Activated B cell treated with CpG ODN at 0.5 μM for 24 hours (primary cell): ENCODE results near the gene ARHGAP32. TPM values are rescaled to one million over a fixed set of nuclear protein-coding genes. Genes with fewer than 3 reads are reported as not detected.

Source experiments
- ATAC-seq: fragments of 200-7000 bp; cut with Tn5 transposase; one replicate; pipeline ENCODE4 v1.10.0; 2021; ENCODE audit warnings: low read depth, mild to moderate bottlenecking, moderate library complexity
- CTCF ChIA-PET: fragments of 350-600 bp; sonication (Branson Sonifier 250); formaldehyde crosslinking; loops from one replicate; lab custom pipeline; 2021; ENCODE audit warnings: antibody characterized with exemption; lab: Charles Lee
- POLR2A ChIA-PET: fragments of 350-600 bp; sonication (Branson Sonifier 250); formaldehyde crosslinking; loops from one replicate; lab custom pipeline; 2021; ENCODE audit warnings: antibody characterized with exemption; lab: Charles Lee
- DNase-seq: peaks from one replicate; pipeline ENCODE4 v3.0.0; 2022
- H3K27ac Mint-ChIP-seq: one replicate; pipeline ENCODE4 v1.8.0; 2020; ENCODE audit warnings: mixed read lengths
- H3K27me3 Mint-ChIP-seq: one replicate; pipeline ENCODE4 v1.8.0; 2021; ENCODE audit warnings: mixed read lengths
- H3K36me3 Mint-ChIP-seq: one replicate; pipeline ENCODE4 v1.8.0; 2021; ENCODE audit warnings: low read depth, mixed read lengths
- H3K4me1 Mint-ChIP-seq: one replicate; pipeline ENCODE4 v1.8.0; 2021; ENCODE audit warnings: mixed read lengths
- H3K4me3 Mint-ChIP-seq: one replicate; pipeline ENCODE4 v1.8.0; 2020; ENCODE audit warnings: mild to moderate bottlenecking, mixed read lengths
- H3K9me3 Mint-ChIP-seq: one replicate; pipeline ENCODE4 v1.8.0; 2020; ENCODE audit warnings: mixed read lengths
- intact Hi-C: fragments of 100-400 bp; cut with micrococcal nuclease; formaldehyde crosslinking; loops from one replicate; pipeline ENCODE4 v1.15.1; 2024
- total RNA-seq: library from RNA; stranded (reverse); gene quantifications from 2 replicates; pipeline ENCODE4 v1.2.3, GENCODE V29; 2022
- TF ChIP-seq, protein P1 (sequence below): fragments of 200-600 bp; IDR thresholded peaks from one replicate; pipeline ENCODE4 v1.8.0; 2022; ENCODE audit warnings: antibody characterized with exemption, mild to moderate bottlenecking

ARHGAP32 gene
- 6.0 and 6.1 TPM in 2 replicates for total RNA-seq

DNA sequence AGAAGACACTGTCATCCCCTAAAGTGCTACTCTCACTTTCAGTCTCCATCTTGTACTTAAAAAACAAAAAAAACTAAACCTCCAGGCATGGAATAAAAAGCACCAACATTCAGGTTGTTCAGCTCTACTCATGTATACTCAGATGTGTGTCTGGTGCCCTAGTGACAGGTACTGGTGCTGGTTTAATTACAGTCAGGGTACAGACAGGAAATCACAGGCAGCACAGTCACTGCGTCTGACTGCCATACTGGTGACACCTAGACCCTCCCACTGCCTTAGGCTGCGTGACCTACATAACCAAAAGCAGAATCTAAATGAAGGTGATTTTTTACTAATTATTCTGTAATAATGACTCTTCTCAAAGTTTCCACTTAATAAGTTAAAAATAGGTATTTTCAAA lies at the start of gene ARHGAP32:
ARHGAP32 (minus strand) TSS at position 176 of the 400 bp plus-strand sequence; CDS start at position 49, 127 bp downstream.
- Mint-ChIP-seq H3K4me1 (no peaks in the 10 kb centered on the region), H3K9me3 (peaks cover under 1% of the 10 kb centered on the region), H3K4me3 (no peak within 1 kb of the TSS), H3K27ac (no peak within 1 kb of the TSS), H3K36me3 (no peaks in the 10 kb centered on the region), H3K27me3 (no peaks in the 10 kb centered on the region)
- no peak for DNase-seq
- intact Hi-C loops = no loop called here
- CTCF ChIA-PET = no interaction called here
- POLR2A ChIA-PET = no interaction called here
- TF ChIP-seq, protein P1, sequence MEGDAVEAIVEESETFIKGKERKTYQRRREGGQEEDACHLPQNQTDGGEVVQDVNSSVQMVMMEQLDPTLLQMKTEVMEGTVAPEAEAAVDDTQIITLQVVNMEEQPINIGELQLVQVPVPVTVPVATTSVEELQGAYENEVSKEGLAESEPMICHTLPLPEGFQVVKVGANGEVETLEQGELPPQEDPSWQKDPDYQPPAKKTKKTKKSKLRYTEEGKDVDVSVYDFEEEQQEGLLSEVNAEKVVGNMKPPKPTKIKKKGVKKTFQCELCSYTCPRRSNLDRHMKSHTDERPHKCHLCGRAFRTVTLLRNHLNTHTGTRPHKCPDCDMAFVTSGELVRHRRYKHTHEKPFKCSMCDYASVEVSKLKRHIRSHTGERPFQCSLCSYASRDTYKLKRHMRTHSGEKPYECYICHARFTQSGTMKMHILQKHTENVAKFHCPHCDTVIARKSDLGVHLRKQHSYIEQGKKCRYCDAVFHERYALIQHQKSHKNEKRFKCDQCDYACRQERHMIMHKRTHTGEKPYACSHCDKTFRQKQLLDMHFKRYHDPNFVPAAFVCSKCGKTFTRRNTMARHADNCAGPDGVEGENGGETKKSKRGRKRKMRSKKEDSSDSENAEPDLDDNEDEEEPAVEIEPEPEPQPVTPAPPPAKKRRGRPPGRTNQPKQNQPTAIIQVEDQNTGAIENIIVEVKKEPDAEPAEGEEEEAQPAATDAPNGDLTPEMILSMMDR = no peak
- ATAC-seq = no peak

DNA sequence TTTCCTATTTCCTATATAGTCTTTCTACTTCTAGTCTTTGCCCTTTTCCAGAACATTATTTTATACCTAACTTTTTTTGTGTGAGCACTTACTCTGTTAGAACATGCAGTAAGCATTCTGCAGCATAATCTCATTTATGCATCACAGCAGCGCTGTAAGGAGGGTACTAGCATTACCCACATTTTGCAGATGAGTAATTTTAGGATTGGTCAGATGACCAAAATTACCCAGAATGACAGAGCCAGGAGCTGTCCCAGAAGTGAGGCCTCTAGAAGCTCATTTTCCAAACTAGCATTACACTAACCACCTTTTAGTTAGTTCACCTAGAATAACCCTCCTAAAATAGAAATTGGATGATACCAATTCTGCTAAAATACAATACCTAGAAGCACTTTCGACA lies 47.1 kb upstream of the ARHGAP32 start:
- ChIA-PET CTCF (no interaction called here), POLR2A (no interaction called here)
- ATAC-seq = no peak
- Mint-ChIP-seq H3K36me3 (no peaks in the 10 kb centered on the region), H3K4me3 (no peak overlapping the region), H3K27me3 (no peaks in the 10 kb centered on the region), H3K4me1 (peaks cover 7% of the 10 kb centered on the region), H3K9me3 (no peaks in the 10 kb centered on the region), H3K27ac (no peak overlapping the region)
- intact Hi-C loops = no loop called here
- TF ChIP-seq, protein P1 = no peak
- DNase-seq = no peak

DNA sequence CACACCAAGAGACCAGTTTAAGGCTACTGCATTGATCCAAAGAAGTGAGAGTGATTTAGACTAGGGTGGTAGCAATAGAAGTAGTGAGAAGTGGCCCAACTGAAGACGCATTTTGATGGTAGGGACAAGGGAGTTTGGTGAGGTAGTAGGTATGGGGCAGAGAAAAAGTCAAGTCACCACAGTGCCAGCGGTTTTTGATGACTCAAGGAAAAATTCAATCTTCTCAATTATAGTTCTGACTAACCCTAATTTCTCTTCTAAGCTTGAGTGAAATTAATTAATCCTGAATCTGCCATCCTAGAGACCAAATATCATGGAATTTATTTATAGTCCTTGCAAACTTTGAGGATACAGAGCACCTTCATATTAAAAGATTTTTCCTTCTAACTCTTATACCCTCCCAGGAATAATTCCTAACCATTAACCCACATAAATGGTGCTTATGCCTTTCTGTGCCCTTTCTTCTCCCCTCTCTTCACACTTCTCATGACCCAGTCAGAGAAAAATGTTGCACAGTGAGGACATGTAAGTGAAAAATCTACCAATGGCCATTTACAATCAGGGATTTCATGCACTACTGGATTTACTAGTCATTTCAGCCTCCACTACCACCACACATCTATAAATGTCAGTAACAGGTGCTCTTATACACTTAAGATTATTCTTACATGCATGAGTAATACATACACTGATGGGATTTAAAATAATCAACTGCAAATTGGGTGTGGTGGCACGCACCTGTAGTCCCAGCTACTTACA lies 45.9 kb upstream of the ARHGAP32 start:
- Mint-ChIP-seq H3K4me3 (no peak overlapping the region), H3K4me1 (peaks cover 7% of the 10 kb centered on the region), H3K27ac (no peak overlapping the region), H3K36me3 (no peaks in the 10 kb centered on the region), H3K9me3 (no peaks in the 10 kb centered on the region), H3K27me3 (no peaks in the 10 kb centered on the region)
- ChIA-PET POLR2A (no interaction called here), CTCF (no interaction called here)
- ATAC-seq = no peak
- intact Hi-C loops = no loop called here
- TF ChIP-seq, protein P1 = no peak
- no peak for DNase-seq

DNA sequence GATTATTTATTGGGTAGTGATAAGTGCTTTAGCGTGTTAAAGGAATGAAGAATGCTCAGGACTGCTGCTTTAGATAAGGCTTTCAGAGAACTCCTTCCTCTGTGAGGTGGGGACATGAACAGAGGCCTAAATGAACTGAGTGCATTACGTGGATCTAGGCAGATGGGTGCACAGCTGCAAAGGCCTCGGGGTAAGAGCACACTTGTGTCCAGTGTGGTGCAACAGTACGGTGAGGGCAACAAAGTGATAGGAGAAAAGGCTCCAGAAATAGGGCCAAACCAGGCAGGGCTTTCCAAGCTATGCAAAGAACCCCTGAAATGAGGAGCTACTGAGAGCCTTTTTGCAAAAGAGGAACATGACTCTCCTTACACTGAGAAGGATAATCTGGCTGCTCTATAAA lies 45.3 kb upstream of the ARHGAP32 start:
- ChIA-PET POLR2A (no interaction called here), CTCF (no interaction called here)
- Mint-ChIP-seq H3K27ac (no peak overlapping the region), H3K4me3 (no peak overlapping the region), H3K4me1 (peaks cover 4% of the 10 kb centered on the region), H3K9me3 (no peaks in the 10 kb centered on the region), H3K27me3 (no peaks in the 10 kb centered on the region), H3K36me3 (no peaks in the 10 kb centered on the region)
- no peak for ATAC-seq
- DNase-seq = no peak
- TF ChIP-seq, protein P1 = no peak
- intact Hi-C loops = no loop called here

DNA sequence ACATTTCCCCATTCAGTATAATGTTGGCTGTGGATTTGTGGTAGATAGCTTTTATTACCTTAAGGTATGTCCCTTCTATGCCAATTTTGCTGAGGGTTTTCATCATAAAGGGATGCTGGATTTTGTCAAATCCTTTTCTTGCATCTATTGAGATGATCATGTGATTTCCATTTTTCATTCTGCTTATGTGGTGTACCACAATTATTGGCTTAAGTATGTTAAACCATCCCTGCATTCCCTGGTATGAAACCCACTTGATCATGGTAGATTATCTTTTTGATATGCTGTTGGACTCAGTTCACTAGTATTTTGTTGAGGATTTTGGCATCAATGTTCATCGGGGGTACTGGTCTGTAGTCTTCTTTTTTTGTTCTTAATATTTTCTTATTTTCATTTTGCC lies 44.7 kb upstream of the ARHGAP32 start:
- Mint-ChIP-seq H3K4me1 (peaks cover 4% of the 10 kb centered on the region), H3K27ac (no peak overlapping the region), H3K36me3 (no peaks in the 10 kb centered on the region), H3K9me3 (no peaks in the 10 kb centered on the region), H3K27me3 (no peaks in the 10 kb centered on the region), H3K4me3 (no peak overlapping the region)
- TF ChIP-seq, protein P1 = no peak
- intact Hi-C loops = no loop called here
- ChIA-PET POLR2A (no interaction called here), CTCF (no interaction called here)
- no peak for DNase-seq
- ATAC-seq = no peak
